ENCODE data around the gene PLEKHS1.
"Not testable (repeated sequence)": the region's sequence is repeated elsewhere in the genome, so short reads cannot be mapped to it uniquely, and the experiment has no call there.

PLEKHS1 gene

DNA sequence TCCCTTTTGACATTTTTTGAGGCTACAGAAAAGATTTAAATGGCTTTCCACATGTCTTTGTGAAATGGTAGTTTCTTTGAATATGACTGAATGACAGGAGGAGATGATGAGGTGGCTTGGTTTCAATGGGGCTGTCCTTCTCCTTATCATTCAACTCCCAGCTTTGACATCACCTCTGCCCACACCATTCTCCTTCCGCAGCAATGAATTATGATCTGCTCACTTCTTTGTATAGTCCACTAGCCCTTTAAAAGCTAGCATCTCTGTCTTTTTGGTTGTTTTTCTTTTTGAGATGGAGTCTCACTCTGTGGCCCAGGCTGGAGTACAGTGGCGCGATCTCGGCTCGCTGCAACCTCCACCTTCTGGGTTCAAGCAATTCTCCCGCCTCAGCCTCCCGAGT lies 70.7 kb downstream of the PLEKHS1 start:
- no peak overlapping the region for H3K4me3 ChIP-seq (ENCODE audit: low read depth, low read length)
- in situ Hi-C loops (cut with HindIII; ENCODE audit: low sequenced_read_pairs) = no loop called here
- no peak for DNase-seq (ENCODE audit: low read depth, low spot score)
- TF ChIP-seq, protein P1, sequence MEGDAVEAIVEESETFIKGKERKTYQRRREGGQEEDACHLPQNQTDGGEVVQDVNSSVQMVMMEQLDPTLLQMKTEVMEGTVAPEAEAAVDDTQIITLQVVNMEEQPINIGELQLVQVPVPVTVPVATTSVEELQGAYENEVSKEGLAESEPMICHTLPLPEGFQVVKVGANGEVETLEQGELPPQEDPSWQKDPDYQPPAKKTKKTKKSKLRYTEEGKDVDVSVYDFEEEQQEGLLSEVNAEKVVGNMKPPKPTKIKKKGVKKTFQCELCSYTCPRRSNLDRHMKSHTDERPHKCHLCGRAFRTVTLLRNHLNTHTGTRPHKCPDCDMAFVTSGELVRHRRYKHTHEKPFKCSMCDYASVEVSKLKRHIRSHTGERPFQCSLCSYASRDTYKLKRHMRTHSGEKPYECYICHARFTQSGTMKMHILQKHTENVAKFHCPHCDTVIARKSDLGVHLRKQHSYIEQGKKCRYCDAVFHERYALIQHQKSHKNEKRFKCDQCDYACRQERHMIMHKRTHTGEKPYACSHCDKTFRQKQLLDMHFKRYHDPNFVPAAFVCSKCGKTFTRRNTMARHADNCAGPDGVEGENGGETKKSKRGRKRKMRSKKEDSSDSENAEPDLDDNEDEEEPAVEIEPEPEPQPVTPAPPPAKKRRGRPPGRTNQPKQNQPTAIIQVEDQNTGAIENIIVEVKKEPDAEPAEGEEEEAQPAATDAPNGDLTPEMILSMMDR (IDR thresholded peaks at IDR 0.05; ENCODE audit: low read depth, low read length) = no peak

DNA sequence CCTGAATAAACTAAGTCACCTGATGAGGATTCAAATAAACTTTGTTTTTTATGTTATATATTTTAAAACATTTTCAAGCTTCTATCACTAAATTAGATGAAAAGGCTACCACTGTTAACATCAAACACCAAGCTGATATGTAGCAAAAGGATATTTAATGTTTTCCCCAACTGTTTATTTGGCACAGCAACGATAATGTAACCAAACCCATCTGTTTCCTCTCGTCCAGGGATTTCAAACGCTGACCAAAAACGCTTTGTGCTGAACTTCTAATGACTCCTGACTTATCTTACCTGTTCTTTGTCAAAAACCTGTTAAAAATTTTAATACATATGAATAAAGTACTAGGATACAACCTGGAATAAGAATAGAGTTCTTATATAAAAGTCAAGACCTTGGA lies 71.9 kb downstream of the PLEKHS1 start:
- H3K4me3 ChIP-seq (ENCODE audit: low read depth, low read length) = no peak overlapping the region
- TF ChIP-seq, protein P1 (IDR thresholded peaks at IDR 0.05; ENCODE audit: low read depth, low read length) = no peak
- no peak for DNase-seq (ENCODE audit: low read depth, low spot score)
- in situ Hi-C loops (cut with HindIII; ENCODE audit: low sequenced_read_pairs) = no loop called here

DNA sequence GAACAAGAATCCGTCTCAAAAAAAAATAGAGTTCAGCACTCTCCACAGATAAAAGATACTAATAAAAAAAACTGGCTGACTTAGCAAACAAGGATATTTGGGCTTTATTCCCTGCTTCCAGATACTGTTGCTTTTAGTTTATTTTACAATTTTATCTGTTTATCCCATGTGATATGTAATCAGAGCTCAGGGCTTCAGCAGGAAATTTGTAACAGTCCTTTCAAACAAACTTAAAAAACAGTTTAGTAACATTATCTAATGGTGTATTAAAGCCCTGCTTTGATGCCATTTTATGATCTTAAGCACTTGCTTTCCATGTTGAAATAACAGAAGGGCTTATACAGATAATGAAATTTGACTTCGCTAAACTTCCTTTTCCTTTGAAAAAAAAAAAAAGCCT lies 74.3 kb downstream of the PLEKHS1 start:
- H3K4me3 ChIP-seq (ENCODE audit: low read depth, low read length) = no peak overlapping the region
- no peak for DNase-seq (ENCODE audit: low read depth, low spot score)
- TF ChIP-seq, protein P1 (IDR thresholded peaks at IDR 0.05; ENCODE audit: low read depth, low read length) = no peak
- in situ Hi-C loops (cut with HindIII; ENCODE audit: low sequenced_read_pairs) = no loop called here

DNA sequence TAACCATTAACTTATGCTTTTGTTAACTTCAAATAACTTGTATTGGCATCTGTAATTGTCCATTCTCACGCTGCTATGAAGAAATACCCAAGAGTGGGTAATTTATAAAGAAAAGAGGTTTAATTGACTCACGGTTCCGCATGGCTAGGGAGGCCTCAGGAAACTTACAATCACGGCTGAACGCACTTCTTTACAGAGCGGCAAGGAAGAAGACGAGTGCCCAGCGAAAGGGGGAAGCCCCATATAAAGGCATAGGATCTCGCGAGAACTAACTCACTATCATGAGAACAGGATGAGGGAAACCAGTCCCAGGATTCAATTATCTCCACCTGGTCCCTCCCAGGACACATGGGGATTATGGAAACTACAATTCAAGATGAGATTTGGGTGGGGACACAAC lies 77.1 kb downstream of the PLEKHS1 start:
- DNase-seq (ENCODE audit: low read depth, low spot score); in situ Hi-C loops (cut with HindIII; ENCODE audit: low sequenced_read_pairs): not testable (repeated sequence)

More for the DNA sequence above, 77.1 kb downstream of the PLEKHS1 start:
- H3K4me3 ChIP-seq (ENCODE audit: low read depth, low read length) = not testable (repeated sequence)
